LNCaP clone FGC (cell line): Measurements from ENCODE around the gene VIPAS39.

Source experiments
- DNase-seq: peaks from one replicate; pipeline ENCODE4 v3.0.0-alpha.2; 2011; ENCODE audit warnings: low read depth
- H3K4me3 ChIP-seq: 2 replicates; pipeline ENCODE4 v1.5.1; 2011; ENCODE audit warnings: mild to moderate bottlenecking, low read depth, low read length, control low read depth
- CTCF ChIP-seq: IDR thresholded peaks from 2 replicates; pipeline ENCODE4 v1.5.1; 2012; ENCODE audit warnings: mild to moderate bottlenecking; ENCODE audit not compliant: control insufficient read depth, insufficient read depth; ENCODE audit errors: extremely low read depth

The VIPAS39 gene

GRCh38 chr14:77457522-77458248, at the start of gene VIPAS39, which contains the start of gene AHSA1:
VIPAS39 (minus strand) TSS chr14:77457601; CDS start chr14:77454102, 3,499 bp downstream.
AHSA1 (plus strand) TSS chr14:77458093; CDS start chr14:77458190, 97 bp downstream.
- peak within 1 kb of the TSS; percentile 98 for H3K4me3 ChIP-seq
- no peak for TF ChIP-seq CTCF
- DNase-seq: peak; percentile 99

DNA sequence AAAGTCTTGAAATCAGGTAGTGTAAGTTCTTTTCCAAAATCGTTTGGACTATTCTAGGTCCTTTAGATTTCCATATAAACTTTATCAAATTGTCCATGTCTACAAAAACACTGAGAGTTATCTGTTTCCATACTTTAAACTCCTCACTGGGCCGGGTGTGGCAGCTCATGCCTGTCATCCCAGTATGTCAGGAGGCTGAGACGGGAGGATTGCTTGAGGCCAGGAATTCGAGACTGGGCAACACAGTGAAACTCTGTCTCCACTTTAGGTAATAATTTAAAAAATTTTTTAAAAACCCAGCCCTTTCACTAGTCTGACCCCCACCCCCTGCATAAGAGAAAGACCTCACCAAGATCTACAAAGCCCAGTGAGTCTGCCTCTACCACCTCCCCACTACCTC, 47.6 kb upstream of the VIPAS39 start:
- no peak for TF ChIP-seq CTCF
- DNase-seq: no peak
- H3K4me3 ChIP-seq: no peak overlapping the region

DNA sequence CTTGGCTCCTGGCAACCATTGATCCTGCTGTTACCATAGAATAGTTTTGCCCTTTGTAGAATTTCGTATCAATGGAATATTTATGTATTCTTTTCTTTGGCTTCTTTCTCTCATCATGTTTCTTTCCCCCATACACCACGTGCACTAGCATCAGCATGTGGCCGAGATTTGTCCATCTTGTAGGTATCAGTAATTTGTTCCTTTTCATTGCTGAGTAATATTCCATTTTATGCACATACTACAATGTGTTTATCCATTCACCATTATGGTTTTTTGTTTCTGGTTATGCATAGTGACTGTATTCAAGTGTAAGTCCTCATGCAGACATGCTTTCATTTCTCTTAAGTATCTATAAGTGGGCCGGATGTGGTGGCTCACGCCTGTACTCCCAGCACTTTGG, 45.7 kb upstream of the VIPAS39 start:
- no peak for TF ChIP-seq CTCF
- H3K4me3 ChIP-seq: no peak overlapping the region
- no peak for DNase-seq

- TF ChIP-seq CTCF: no peak
- no peak overlapping the region for H3K4me3 ChIP-seq
- DNase-seq: no peak
Observed at GRCh38 chr14:77502109-77502782, 44.8 kb upstream of the VIPAS39 start.

GRCh38 chr14:77498984-77499527, 41.7 kb upstream of the VIPAS39 start:
- TF ChIP-seq CTCF: no peak
- no peak for DNase-seq
- H3K4me3 ChIP-seq: peak overlapping the region; percentile 57

GRCh38 chr14:77498120-77498979, 40.9 kb upstream of the VIPAS39 start, which contains the start of gene ISM2:
ISM2 (minus strand) TSS chr14:77498816; CDS start chr14:77498793, 23 bp downstream.
- 0 out of 2 replicates have a peak, but pooled peaks have one; percentile 1 for TF ChIP-seq CTCF
- DNase-seq: peak; percentile 6
- peak within 1 kb of the TSS; percentile 57 for H3K4me3 ChIP-seq
